ENCODE measurements around the gene GOT1. TPM values are rescaled to one million over a fixed set of nuclear protein-coding genes. Genes with fewer than 3 reads are reported as not detected.

GOT1 gene
- total RNA-seq, 1 experiment from 2014 or later, result 34.7 TPM

DNA sequence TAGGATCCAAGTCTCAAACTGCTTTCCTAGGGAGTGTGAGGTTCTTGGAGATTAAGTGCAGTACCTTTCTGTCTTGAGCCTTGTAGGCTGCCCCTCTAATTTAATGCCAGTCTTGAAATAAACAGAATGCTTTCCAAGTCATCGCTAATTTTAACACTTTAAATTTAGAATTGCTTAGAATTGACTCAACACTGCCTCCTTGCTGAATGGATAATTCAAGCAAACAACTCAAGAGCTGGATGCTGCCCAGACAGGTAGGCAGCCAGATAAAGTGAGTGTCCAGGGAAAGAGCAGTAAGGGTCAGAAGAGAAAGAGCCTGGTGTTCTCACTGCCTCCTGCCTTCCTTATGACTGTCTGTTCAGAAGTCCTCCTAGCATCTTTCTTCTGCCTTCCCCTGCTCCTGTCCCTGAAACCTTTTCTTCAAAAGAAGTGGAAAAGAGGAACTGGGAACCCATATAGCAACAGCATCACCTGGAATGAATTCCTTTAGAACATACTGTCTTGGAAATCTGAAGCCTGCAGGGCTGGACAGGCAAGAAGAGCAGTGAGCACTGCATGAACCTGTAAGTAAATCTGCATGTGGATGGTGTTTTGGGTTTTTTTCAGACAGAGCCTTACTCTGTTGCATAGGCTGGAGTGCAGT lies 3.1 kb upstream of the GOT1 start:
- peak; percentile 18 for DNase-seq (ENCODE audit: low spot score)

DNA sequence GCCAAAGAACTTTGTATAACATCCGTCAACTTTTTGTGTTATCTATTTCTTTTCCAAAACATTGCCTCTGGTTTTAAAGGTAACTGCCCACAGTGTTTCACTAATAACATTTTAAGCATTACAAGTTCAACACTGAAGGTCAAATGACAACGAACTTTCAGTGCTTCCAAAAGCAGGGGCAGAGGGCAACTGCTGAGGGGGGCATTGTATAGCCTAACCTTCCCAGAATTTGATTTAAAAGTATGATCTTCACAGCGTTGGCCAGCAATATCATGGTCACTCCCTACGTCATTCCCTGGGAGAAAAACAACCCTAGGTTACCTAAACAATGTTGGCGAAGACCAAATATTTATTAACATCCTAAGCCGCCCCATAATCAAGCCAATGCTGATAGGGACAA lies 2.5 kb upstream of the GOT1 start:
- DNase-seq (ENCODE audit: low spot score), result no peak

DNA sequence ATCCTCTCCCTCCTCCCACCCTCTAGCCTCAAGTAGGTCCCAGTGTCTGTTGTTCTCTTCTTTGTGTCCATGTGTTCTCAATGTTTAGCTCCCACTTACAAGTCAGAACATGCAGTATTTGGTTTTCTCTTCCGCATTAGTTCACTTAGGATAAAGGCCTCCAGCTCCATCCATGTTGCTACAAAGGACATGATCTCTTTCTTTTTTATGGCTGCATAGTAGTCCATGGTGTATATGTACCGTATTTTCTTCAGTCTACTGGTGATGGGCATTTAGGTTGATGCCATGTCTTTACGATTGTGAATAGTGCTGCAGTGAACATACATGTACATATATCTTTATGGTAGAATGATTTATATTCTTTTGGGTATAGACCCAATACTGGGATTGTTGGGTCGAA lies 1.6 kb upstream of the GOT1 start:
- DNase-seq (ENCODE audit: low spot score), result no peak

DNA sequence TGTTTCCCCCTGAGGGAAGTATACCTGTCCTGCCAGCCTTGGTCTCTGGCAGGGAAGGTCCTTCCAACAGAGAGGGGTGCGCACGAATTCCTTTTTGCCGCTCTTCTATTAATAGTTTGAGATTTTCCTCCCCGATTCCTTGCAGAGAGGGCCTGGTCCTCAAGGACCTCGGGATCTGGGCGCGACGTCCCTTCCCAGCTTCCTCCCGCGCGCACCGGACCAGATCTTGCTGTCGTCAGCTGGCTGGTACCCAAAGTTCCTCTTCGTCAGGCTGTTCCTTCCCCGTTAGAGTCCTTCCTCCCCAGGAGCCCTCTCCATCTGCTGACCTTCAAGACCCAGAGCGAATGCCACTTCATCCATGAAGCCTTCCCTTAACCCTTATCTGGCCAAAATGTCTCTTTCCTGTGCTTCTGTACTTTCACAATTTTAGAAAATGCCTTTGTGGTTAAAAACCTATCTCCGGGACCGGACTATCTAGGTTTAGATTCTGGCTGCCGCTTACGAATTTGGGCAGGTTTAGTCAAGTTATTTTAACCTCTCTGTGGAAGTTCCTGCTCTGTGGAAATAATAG lies 851 bp upstream of the GOT1 start:
- peak; percentile 52 for DNase-seq (ENCODE audit: low spot score)

DNA sequence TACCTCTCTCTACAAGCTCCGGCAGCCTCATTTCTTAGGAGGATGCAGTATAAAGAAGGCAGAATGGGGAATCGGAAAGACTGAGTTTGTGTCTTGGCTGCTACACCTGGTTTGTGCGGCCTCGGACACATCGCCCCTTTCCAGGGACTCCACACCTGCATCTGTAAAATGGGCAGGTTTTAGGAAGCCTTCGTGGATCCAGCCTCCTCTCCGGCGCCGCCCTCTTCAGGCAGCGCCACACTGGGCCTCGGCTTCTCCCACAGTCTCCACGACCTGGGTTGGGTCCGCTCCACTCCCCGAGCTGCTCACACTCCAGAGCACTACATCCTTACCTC lies 341 bp downstream of the GOT1 start:
- DNase-seq (ENCODE audit: low spot score), result no peak

DNA sequence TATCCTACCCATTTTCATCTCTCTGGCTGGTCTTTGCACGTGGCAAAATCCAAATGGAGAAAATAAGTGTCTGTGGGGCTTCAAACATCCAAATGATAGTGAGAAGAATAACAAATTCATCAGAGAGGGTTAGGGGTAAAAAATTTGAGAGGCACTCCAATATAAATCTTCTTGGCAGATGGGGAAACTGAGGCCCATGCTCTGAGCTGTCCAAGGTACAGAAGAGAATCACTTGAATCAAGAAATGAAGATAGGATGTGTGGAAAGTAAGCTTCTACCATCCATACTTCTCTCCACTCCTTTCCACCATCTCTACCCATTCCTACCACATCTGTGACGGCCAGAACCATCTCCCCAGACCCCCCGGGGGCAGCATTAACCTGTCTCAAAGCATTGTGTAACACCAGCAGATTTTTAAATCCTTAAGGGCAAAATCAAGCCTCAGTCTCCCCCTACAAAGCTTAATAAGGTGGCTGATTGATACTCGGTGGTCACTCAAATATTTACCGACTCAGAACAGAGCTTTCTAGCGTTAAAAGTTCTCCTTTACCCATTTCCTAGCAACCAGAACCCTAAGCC lies 818 bp downstream of the GOT1 start:
- peak; percentile 5 for DNase-seq (ENCODE audit: low spot score)

DNA sequence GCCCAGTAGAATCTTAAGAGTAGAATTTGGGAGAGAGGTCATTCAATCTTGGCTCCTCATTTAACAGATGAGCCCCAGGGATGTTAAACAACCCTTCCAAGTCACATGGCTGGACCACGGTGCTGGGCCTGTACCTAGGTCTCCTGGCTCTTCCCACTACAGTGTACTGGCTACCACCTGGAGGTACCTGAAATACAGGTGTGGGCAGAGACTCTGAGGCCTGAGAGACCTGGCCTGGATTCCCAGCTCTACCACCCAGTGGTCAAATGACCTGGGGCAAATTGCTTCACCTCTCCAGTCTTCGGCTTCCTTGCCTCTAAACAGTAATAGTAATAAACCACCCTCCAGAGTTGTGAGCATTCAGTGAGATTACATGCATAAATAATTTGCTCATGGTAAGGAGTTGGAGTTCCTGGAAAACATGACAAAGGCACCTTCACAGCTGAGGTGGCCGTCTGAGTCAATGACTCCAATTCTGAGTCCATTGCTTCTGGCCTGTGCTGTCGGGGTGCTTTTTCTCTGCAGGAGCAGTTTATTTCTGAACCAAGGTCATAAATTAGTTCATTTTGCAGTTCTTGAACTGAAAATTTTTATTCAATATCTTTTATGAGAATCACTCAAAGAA lies 2.7 kb downstream of the GOT1 start:
- no peak for DNase-seq (ENCODE audit: low spot score)

DNA sequence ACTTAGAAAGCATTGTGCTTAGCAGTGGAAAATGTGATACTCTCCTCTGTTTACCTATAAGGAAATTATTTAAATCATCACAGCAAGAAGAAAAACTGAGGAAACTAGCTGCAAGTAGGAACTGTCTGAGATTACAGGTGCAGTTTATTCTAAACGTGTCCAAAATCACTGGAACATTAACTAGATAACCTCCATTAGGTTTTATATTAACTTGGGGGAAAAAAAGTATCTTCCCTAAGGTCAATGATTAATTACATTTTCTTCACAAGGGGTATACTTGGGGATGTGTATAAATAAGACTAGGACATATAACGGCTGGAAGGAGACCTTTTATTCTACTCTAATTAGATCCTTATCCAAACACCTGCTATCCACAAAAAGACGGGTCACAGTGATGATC lies 3.7 kb downstream of the GOT1 start:
- no peak for DNase-seq (ENCODE audit: low spot score)

DNA sequence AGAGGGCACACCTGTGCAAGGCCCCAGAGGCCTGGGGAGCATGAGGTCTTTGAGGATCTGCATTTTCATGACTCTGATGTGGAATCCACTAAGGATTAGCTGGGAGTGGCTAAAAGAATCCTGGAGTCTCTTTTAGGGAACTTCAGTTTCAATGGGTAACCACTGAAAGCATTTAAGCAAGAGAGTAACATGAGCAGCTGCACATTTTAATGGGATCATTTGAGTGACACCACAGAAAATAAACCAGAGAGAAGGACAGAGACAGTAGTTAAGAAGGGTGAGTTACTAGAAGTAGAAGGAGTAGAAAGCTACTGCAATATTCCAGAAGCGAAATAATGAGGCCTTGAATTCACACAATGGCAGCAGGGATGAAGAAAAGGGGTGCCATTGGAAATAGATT lies 5.2 kb downstream of the GOT1 start:
- DNase-seq (ENCODE audit: low spot score), result no peak

DNA sequence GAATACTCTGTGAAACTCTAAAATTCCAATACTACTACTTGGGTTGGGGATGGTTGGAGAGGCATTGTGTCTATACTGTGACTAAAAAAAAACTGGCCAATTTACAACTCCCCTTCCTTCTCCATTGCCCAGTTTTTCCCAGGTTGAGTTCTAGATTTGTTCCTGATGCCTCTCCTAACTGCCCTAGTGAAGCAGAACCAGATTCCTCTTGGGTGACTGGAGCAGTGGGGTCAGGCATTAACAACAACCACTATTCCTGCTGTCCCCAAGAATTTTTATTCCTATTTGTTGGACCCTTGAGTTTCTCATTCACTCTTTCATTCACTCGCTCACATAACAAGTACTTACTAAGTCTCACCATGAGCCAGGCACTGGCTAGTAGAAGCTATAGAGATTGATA lies 5.8 kb downstream of the GOT1 start:
- no peak for DNase-seq (ENCODE audit: low spot score)

DNA sequence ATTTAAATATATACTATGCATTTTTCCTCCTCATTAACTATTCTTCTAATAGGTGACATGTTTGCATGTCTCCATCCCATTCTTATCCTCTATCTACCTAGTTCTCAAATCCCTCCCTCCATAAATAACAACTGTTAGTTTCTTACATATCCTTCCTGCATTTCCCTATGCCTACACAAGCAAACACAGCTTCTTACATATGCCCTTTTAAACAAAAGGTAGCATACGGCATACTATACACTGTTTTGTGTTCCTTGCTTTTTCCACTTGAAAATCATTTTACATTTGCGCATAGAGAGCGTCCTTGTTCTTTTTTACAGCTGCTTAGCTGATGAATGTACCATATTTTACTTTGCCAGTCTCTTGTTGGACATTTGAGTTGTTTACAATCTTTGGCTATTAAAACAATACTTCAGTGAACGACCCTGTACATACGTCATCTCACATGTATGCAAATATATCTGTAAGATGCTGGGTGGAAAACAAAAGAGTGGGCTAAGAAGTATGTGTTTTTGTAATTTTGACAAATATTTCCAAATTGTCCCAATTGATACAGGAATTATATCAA lies 7.8 kb downstream of the GOT1 start:
- DNase-seq (ENCODE audit: low spot score), result no peak

DNA sequence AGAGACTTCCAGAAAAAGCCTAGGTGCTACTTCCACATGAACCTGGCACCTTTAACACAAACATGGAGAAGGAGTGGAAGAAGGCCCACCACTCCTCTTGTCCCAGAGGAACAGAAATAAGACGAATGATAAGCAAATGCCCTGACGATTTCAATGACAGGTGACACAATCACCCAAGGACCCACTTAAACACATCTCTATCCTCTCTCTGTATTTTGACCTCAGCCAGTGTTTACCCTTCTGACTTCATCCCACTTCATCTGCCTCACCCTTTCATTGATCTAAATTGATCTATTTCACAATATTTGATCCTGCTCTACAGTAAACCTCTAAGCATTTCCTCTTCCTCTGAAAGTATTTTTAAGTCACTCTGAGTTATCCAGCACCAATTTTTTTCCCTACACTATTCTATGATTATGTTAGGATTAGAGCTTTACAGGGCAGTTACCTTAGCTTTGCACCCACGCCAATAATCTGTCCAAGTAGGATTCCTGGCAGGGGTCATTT lies 9.1 kb downstream of the GOT1 start:
- DNase-seq (ENCODE audit: low spot score), result no peak

DNA sequence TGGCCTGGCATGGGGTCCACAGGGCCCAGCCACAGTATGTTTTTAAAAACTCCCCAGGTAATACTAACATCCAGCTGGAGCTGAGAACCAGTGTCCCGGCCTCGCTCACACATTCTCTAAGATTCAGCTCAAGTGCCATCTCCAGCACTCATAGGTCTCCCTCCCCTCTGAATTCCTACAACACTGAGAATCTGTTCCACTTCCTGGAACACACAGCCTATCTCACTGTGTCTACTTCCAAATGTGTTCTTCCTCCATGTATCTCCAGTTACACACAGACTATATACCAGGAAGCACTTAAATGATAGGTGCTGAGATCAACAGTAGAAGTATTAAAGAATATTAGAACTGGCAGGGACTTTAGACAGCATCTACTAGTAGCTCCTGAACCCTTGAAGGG lies 10.7 kb downstream of the GOT1 start:
- DNase-seq (ENCODE audit: low spot score), result no peak

DNA sequence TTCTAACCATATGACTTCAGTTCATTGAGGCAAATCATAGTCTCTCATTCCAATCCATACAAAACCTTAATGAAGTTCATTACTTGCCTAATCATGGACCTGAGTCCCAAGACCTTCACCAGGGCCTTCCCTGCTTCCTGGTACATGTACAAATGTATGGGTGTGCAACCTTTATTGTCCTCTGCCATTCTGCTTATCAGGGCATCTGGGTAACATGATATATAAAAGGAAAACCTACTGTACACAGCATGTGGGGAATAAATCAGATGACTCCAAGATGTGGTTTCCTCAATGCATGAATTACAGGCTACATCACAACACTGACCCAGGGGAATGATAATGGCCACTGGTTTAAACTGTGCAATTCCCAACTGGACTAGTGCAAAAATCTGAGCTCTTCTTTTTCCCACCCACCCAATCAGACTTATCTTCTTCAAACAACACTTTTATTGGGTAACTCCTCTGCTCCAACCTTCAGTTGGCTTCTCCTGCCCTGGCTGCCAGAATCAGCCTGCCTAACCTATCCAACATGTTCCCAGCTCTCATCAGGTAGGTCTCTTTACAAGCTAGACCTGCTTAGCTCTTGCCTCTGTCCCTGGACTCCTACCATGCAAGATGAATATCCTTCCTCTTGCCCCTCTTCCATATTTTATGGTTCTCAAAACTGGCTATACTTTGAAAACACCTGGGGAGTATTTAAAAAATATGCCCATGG lies 11.4 kb downstream of the GOT1 start:
- DNase-seq (ENCODE audit: low spot score), result no peak

DNA sequence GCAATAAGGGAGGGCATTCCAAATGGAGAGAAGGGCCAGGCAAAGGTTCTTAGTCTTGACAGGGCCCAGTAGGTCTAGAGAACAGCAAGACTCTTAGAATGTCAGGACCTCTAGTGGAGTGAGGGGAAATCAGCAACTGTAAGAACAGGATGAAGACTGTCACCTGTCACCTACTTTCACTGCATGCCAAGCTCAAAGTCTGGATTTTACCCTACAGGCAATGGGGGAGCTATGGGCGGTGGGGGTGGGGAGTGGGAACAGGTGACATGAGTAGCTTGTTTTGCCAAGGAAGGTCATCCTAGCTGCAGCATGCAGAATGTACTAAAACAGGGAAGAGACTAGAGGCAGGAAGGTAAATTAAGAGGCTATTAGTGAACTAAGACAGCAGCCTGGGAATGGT lies 18.3 kb downstream of the GOT1 start:
- DNase-seq (ENCODE audit: low spot score), result peak; percentile 42

DNA sequence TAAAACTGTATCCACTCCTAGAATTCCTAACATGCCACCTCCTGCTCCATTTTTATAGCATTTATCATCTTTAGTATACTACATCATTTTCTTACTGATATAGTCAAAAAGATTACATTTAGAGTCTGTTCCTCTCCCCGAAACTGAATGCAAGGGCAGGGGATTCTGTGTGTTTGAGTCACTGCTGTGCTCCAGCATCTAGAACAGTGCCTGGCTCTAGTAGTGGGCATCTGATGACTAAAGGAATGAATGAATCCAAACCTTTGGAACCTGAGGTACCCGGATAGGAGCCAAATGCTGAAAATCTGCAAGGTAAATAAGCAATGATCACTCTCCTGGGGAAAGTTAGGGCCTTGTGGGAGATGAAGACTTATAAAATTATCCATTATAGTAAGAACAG lies 18.9 kb downstream of the GOT1 start:
- no peak for DNase-seq (ENCODE audit: low spot score)

DNA sequence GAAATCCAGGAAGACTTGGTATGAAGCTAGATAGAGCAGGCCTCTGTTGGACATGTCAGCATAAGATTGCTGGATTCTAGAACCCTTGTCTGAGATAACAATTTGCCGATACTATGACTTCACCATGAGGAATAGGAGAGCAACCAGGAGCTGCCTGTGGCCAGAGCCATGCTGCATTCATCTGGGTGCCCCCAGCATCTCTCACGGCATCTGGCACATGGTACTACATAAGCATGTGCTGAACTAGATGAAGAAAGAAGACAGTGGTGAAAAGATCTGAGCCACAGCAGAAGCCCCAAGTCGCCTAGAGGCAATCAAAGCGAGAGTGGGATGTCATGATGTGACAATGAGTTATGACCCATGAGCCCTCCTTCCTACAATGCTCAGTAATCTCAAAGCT lies 19.5 kb downstream of the GOT1 start:
- DNase-seq (ENCODE audit: low spot score), result no peak

DNA sequence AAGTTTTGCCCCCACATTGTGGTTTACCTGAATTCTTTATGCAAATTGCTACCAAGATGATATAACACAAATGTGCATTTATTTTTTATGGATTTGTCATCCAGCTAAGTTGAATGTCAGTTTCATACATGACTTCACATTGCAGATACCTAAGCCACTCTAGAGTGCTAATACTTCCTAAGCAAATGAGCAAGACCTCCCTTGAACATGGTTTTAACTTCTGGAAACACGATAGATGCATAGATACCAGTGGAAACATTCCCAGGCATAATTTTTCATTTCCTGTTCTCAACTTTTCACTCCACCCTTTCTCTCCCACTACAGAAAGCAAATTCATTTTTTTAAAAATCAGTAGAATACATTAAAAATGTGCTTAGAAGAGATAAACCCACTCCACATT lies 20.3 kb downstream of the GOT1 start:
- no peak for DNase-seq (ENCODE audit: low spot score)

DNA sequence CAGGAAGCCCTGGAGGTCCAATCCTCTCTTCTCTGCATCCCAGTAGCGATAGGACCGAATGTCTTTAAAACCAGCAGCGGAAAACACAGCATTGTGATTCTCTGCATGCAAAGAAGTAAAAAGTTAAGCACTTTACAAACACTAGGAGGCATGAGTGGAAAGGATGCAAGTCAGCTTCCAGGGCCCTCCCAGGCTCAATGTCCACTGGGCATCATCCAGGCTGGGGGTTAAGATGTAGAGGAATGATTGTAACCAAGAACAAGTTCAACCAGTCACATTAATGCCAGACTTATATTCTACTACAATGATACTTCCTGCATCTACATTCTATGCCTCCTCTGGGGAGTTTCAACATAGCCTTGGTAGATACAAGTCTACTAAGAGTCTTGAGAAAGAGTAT lies 24.3 kb downstream of the GOT1 start:
- DNase-seq (ENCODE audit: low spot score), result peak; percentile 41

DNA sequence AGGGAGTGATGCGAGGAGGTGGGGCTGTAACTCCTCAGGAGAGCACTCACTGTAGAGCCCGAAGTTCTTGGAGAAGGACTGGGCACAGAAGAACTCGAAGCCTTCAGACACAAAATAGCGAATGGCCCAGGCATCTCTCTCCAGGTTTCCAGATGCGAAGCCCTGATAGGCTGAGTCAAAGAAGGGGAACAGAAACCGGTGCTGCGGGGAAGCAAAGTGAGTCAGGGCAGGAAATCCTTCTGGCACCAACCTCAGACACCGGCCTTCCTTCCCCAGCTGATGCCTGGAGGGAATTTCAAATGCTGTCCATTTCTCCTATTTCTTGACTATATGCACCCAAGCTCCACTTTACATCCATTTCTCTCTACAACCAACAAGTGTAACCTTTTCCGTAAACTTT lies 26.8 kb downstream of the GOT1 start:
- DNase-seq (ENCODE audit: low spot score), result no peak

DNA sequence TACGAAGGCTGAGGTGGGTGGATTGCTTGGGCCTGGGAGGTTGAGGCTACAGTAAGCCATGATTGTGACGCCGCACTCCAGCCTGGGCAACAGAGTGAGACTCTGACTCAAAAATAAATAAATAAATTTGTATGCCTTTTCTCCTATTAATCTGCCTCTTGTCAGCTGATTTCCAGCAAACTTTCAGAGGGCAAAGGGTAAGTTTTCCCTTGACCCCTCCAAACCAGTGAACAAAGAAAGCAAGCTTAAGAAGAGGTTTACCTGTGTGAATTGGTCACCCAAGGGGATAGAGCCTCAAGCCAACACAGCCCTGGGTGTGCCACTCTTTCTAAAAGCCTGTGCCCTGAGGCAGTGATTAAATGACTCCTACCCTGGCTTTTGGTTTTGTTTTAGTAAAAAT lies 30.8 kb downstream of the GOT1 start:
- DNase-seq (ENCODE audit: low spot score), result no peak

DNA sequence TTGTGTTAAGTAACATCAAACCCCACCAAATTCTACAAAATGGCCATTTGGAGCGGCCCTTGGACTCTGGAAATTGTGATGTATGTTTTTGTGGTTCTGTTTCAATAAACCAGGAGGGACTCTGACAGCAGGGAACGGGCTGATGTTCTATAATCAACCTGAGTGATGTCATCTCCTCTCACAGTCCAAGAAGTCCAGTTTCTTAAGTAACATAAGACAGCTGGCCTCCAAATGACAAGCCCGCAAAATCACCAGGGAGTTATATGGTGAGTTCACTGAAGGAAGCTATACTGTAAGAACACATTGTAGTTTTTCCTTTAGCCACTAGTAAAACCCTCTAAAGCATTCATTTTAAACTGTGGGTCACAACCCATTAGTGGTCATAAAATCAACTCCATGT lies 34.0 kb downstream of the GOT1 start:
- DNase-seq (ENCODE audit: low spot score), result no peak
